GM12878 (cell line): ENCODE results near the gene ABCD2. TPM values are rescaled to one million over a fixed set of nuclear protein-coding genes. Genes with fewer than 3 reads are reported as not detected.

Experiments
- ATAC-seq: fragments of 200-7000 bp; cut with Tn5 transposase; 3 replicates; pipeline ENCODE4 v1.9.1; 2020; ENCODE audit warnings: mild to moderate bottlenecking, moderate library complexity
- BruUV-seq: library from RNA; stranded (reverse); fragments of 400-500 nt; replicated peaks from 2 replicates; lab custom pipeline; 2021; lab: Mats Ljungman, UMichigan
- CTCF ChIA-PET: fragments of 300-600 bp; sonication (Branson Sonifier 250); formaldehyde crosslinking; extraction: SDS; loops from one replicate; lab custom pipeline; 2021; ENCODE audit warnings: inconsistent platforms; lab: Yijun Ruan, JAX
- POLR2A ChIA-PET: fragments of 350-600 bp; formaldehyde crosslinking; extraction: SDS; loops from one replicate; lab custom pipeline; 2021; ENCODE audit warnings: inconsistent platforms; lab: Charles Lee
- RAD21 ChIA-PET: fragments of 300-600 bp; sonication (Branson Sonifier 250); formaldehyde crosslinking; loops from one replicate; lab custom pipeline; 2023; ENCODE audit warnings: antibody characterized with exemption; ENCODE audit not compliant: unreplicated experiment; lab: Charles Lee
- SMC1A ChIA-PET: fragments of 300-600 bp; sonication (Branson Sonifier 250); formaldehyde crosslinking; loops from one replicate; lab custom pipeline; 2023; ENCODE audit not compliant: unreplicated experiment, uncharacterized antibody; lab: Charles Lee
- DNase-seq: peaks from one replicate; pipeline ENCODE4 v3.0.0-alpha.2; 2011; ENCODE audit warnings: low read depth, low spot score
- FAIRE-seq: peaks from 3 replicates; lab custom pipeline; 2011; peaks lifted over from hg19 to GRCh38; lab: Jason Lieb, UNC
- H2AFZ ChIP-seq: 2 replicates; pipeline ENCODE4 v1.6.0; 2011; ENCODE audit warnings: low read depth, low read length, control low read depth; ENCODE audit not compliant: control insufficient read depth
- H3K27ac ChIP-seq: 2 replicates; pipeline ENCODE4 v1.5.1; 2011; ENCODE audit warnings: control low read depth; ENCODE audit not compliant: control insufficient read depth, insufficient read depth
- H3K27me3 ChIP-seq, 2 experiments: replicated peaks in 1 of 2; 2 replicates each; pipeline versions ENCODE4 v1.6.0 to v1.6.1; 2011; ENCODE audit warnings: low read length in 1 of 2; ENCODE audit not compliant: control insufficient read depth in 2 of 2, insufficient read depth in 2 of 2
- H3K36me3 ChIP-seq, 2 experiments: 2 replicates each; pipeline ENCODE4 v1.5.1; 2011; ENCODE audit warnings: low read length in 1 of 2; ENCODE audit not compliant: control insufficient read depth in 2 of 2, insufficient read depth in 2 of 2
- H3K4me1 ChIP-seq: 2 replicates; pipeline ENCODE4 v1.6.1; 2011; ENCODE audit warnings: mild to moderate bottlenecking, low read length, moderate library complexity, mixed read lengths; ENCODE audit not compliant: control insufficient read depth, insufficient read depth
- H3K4me2 ChIP-seq: 2 replicates; pipeline ENCODE4 v1.6.0; 2011; ENCODE audit warnings: control low read depth; ENCODE audit not compliant: control insufficient read depth, insufficient read depth
- H3K4me3 ChIP-seq: fragments of 200-600 bp; sonication (generic); 2 replicates; pipeline ENCODE4 v1.5.1; 2016
- H3K79me2 ChIP-seq: 2 replicates; pipeline ENCODE4 v1.6.0; 2011; ENCODE audit warnings: low read length; ENCODE audit not compliant: control insufficient read depth, insufficient read depth
- H3K9ac ChIP-seq: 2 replicates; pipeline ENCODE4 v1.8.0; 2011; ENCODE audit warnings: low read length, control low read depth, mixed read lengths; ENCODE audit not compliant: control insufficient read depth, insufficient read depth
- H3K9me3 ChIP-seq: replicated peaks from 3 replicates; pipeline ENCODE4 v1.5.1; 2011; ENCODE audit warnings: mild to moderate bottlenecking, low read length; ENCODE audit not compliant: control insufficient read depth, insufficient read depth
- H4K20me1 ChIP-seq: 2 replicates; pipeline ENCODE4 v1.6.0; 2011; ENCODE audit not compliant: control insufficient read depth, insufficient read depth
- BACH1 ChIP-seq: fragments of 450-650 bp; IDR thresholded peaks from 2 replicates; pipeline ENCODE4 v1.6.1; 2017; ENCODE audit warnings: mild to moderate bottlenecking, borderline replicate concordance
- BRCA1 ChIP-seq: IDR thresholded peaks from 2 replicates; pipeline ENCODE4 v1.6.1; 2011; ENCODE audit warnings: low read depth, low read length, improper control_type of control experiment
- CBX3 ChIP-seq: fragments of 200-600 bp; sonication (generic); IDR thresholded peaks from 2 replicates; pipeline ENCODE4 v1.6.1; 2016; ENCODE audit warnings: low read depth, borderline replicate concordance
- DPF2 ChIP-seq: fragments of 450-650 bp; IDR thresholded peaks from 2 replicates; pipeline ENCODE4 v1.6.1; 2017; ENCODE audit warnings: mild to moderate bottlenecking
- EED ChIP-seq: sonication (generic); IDR thresholded peaks from 2 replicates; pipeline ENCODE4 v1.6.1; 2016; ENCODE audit warnings: antibody characterized with exemption, low read depth
- ESRRA ChIP-seq: IDR thresholded peaks from 2 replicates; pipeline ENCODE4 v1.6.1; 2012; ENCODE audit warnings: mild to moderate bottlenecking, low read length, improper control_type of control experiment
- HDGF ChIP-seq: fragments of 450-650 bp; IDR thresholded peaks from 2 replicates; pipeline ENCODE4 v1.6.1; 2016; ENCODE audit warnings: antibody characterized with exemption
- RB1 ChIP-seq: fragments of 450-650 bp; formaldehyde crosslinking; IDR thresholded peaks from 2 replicates; pipeline ENCODE4 v1.6.1; 2017; ENCODE audit warnings: mild to moderate bottlenecking, borderline replicate concordance
- RCOR1 ChIP-seq: conservative IDR thresholded peaks from 2 replicates; pipeline ENCODE4 v1.6.1; 2012; ENCODE audit warnings: low read depth, low read length, improper control_type of control experiment
- WGBS: methylation state at CpG from one replicate; pipeline ENCODE4 v1.1.6; 2016; ENCODE audit warnings: low lambda C conversion rate; ENCODE audit not compliant: insufficient replicate concordance, insufficient coverage; ENCODE audit errors: missing lambda C conversion rate; 5-methylcytosine and 5-hydroxymethylcytosine counted together
- in situ Hi-C: fragments of 300-500 bp; cut with MboI; formaldehyde crosslinking; loops from 9 replicates; pipeline ENCODE4 v1.14.3; 2018; ENCODE audit warnings: mixed read lengths
- intact Hi-C: fragments of 100-400 bp; cut with micrococcal nuclease; formaldehyde crosslinking; loops from one replicate; pipeline ENCODE4 v1.14.2; 2022; ENCODE audit not compliant: unreplicated experiment
- polyA plus RNA-seq, 11 experiments: library from polyadenylated mRNA; depleted of rRNA in 4 of 11; unstranded in 6 of 11; stranded (reverse) in 5 of 11; fragments of >200 nt; fragmentation: Nextera tagmentation in 4 of 11; fragmentation: Illumina TruSeq in 1 of 11; extraction: Ambion mirVana in 4 of 11; extraction: Trizol in 1 of 11; gene quantifications; 1 replicate in 1 of 11; 2 replicates in 10 of 11; pipeline versions ENCODE4 v1.2.1 to v1.2.3, GENCODE V29; 2011 to 2016; ENCODE audit warnings: inconsistent platforms in 2 of 11, missing spikeins in 2 of 11, low read depth in 1 of 11
- total RNA-seq, 4 experiments: library from RNA; depleted of rRNA in 3 of 4; stranded (reverse); fragments of >200 nt in 3 of 4; fragmentation: Illumina TruSeq in 1 of 4; extraction: Trizol in 1 of 4; gene quantifications; 2 replicates each; pipeline versions ENCODE4 v1.2.1 to v1.2.3, GENCODE V29; 2013 to 2021
- TF ChIP-seq, protein P1 (sequence below): fragments of 450-650 bp; IDR thresholded peaks from 2 replicates; pipeline ENCODE4 v1.6.1; 2017; ENCODE audit warnings: borderline replicate concordance
- TF ChIP-seq, protein P2 (sequence below): fragments of 450-650 bp; IDR thresholded peaks from 2 replicates; pipeline ENCODE4 v1.6.1; 2017; ENCODE audit warnings: low read depth, mild to moderate bottlenecking, moderate library complexity
- TF ChIP-seq, protein P3 (sequence below): IDR thresholded peaks from 2 replicates; pipeline ENCODE4 v1.6.1; 2012; ENCODE audit warnings: low read depth, low read length, improper control_type of control experiment
- TF ChIP-seq, protein P4 (sequence below): IDR thresholded peaks from 2 replicates; pipeline ENCODE4 v1.6.1; 2012; ENCODE audit warnings: low read depth, low read length, improper control_type of control experiment
- TF ChIP-seq, protein P5 (sequence below): fragments of 450-650 bp; conservative IDR thresholded peaks from 2 replicates; pipeline ENCODE4 v1.6.1; 2017; ENCODE audit warnings: mild to moderate bottlenecking, moderate library complexity

The ABCD2 gene
- total and polyA plus RNA-seq, 10 of the 15 experiments (the other 5 are each of a cell fraction or from before 2014, with no cell fraction given), result 4.4 to 16.2 (median 7.5) TPM

DNA sequence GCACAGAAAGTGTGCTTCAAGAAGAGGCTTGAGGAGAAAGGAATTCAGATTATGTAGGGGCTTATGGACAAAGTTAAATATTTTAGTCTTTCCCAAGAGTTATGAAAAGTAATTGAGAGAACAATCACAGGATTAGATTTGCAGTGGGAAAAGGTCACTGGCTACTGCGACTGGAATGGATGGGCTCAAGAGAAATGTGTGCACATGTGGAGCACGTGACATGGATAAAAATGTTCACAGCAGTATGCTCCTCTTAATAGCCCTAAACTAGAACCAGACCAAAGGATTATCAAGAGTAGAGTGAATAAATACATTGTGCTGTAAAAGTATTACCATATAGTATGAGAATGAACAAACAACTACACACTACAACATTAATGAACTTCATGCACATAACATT, 78.1 kb downstream of the ABCD2 start:
- BruUV-seq, result no TSS peak
- TF ChIP-seq CBX3, result no peak
- no peak for TF ChIP-seq BACH1
- TF ChIP-seq EED, result no peak
- TF ChIP-seq, protein P1, sequence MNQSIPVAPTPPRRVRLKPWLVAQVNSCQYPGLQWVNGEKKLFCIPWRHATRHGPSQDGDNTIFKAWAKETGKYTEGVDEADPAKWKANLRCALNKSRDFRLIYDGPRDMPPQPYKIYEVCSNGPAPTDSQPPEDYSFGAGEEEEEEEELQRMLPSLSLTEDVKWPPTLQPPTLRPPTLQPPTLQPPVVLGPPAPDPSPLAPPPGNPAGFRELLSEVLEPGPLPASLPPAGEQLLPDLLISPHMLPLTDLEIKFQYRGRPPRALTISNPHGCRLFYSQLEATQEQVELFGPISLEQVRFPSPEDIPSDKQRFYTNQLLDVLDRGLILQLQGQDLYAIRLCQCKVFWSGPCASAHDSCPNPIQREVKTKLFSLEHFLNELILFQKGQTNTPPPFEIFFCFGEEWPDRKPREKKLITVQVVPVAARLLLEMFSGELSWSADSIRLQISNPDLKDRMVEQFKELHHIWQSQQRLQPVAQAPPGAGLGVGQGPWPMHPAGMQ, result no peak
- TF ChIP-seq DPF2, result no peak
- TF ChIP-seq, protein P2, sequence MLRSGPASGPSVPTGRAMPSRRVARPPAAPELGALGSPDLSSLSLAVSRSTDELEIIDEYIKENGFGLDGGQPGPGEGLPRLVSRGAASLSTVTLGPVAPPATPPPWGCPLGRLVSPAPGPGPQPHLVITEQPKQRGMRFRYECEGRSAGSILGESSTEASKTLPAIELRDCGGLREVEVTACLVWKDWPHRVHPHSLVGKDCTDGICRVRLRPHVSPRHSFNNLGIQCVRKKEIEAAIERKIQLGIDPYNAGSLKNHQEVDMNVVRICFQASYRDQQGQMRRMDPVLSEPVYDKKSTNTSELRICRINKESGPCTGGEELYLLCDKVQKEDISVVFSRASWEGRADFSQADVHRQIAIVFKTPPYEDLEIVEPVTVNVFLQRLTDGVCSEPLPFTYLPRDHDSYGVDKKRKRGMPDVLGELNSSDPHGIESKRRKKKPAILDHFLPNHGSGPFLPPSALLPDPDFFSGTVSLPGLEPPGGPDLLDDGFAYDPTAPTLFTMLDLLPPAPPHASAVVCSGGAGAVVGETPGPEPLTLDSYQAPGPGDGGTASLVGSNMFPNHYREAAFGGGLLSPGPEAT, result no peak
- TF ChIP-seq, protein P3, sequence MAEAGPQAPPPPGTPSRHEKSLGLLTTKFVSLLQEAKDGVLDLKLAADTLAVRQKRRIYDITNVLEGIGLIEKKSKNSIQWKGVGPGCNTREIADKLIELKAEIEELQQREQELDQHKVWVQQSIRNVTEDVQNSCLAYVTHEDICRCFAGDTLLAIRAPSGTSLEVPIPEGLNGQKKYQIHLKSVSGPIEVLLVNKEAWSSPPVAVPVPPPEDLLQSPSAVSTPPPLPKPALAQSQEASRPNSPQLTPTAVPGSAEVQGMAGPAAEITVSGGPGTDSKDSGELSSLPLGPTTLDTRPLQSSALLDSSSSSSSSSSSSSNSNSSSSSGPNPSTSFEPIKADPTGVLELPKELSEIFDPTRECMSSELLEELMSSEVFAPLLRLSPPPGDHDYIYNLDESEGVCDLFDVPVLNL, result no peak
- TF ChIP-seq HDGF, result no peak
- TF ChIP-seq, protein P4, sequence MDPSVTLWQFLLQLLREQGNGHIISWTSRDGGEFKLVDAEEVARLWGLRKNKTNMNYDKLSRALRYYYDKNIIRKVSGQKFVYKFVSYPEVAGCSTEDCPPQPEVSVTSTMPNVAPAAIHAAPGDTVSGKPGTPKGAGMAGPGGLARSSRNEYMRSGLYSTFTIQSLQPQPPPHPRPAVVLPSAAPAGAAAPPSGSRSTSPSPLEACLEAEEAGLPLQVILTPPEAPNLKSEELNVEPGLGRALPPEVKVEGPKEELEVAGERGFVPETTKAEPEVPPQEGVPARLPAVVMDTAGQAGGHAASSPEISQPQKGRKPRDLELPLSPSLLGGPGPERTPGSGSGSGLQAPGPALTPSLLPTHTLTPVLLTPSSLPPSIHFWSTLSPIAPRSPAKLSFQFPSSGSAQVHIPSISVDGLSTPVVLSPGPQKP, result no peak
- no peak for TF ChIP-seq ESRRA
- no peak for TF ChIP-seq BRCA1
- TF ChIP-seq RCOR1, result no peak
- TF ChIP-seq, protein P5, sequence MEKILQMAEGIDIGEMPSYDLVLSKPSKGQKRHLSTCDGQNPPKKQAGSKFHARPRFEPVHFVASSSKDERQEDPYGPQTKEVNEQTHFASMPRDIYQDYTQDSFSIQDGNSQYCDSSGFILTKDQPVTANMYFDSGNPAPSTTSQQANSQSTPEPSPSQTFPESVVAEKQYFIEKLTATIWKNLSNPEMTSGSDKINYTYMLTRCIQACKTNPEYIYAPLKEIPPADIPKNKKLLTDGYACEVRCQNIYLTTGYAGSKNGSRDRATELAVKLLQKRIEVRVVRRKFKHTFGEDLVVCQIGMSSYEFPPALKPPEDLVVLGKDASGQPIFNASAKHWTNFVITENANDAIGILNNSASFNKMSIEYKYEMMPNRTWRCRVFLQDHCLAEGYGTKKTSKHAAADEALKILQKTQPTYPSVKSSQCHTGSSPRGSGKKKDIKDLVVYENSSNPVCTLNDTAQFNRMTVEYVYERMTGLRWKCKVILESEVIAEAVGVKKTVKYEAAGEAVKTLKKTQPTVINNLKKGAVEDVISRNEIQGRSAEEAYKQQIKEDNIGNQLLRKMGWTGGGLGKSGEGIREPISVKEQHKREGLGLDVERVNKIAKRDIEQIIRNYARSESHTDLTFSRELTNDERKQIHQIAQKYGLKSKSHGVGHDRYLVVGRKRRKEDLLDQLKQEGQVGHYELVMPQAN, result no peak
- TF ChIP-seq RB1, result no peak
- ChIA-PET SMC1A (no interaction called here), RAD21 (no interaction called here), POLR2A (no interaction called here), CTCF (no interaction called here)
- no peaks in the 10 kb centered on the region for H4K20me1 ChIP-seq
- intact Hi-C loops, result no loop called here
- H3K9me3 ChIP-seq, result no peaks in the 10 kb centered on the region
- H3K27ac ChIP-seq, result no peak overlapping the region
- in situ Hi-C loops, result no loop called here
- no peaks in the 10 kb centered on the region for H3K4me1 ChIP-seq
- no peak overlapping the region for H3K4me2 ChIP-seq
- H3K9ac ChIP-seq, result no peak overlapping the region
- H3K27me3 ChIP-seq, result no peaks in the 10 kb centered on the region
- no peak for ATAC-seq
- no peak for FAIRE-seq
- no peak overlapping the region for H3K4me3 ChIP-seq
- 90% methylated on average over 2 of the region's 2 CpGs for WGBS
- H3K79me2 ChIP-seq, result no peaks in the 10 kb centered on the region
- DNase-seq, result no peak
- no peak overlapping the region for H2AFZ ChIP-seq
- no peaks in the 10 kb centered on the region for H3K36me3 ChIP-seq
